Fibroblast of skin of right quadriceps (primary cell): ENCODE measurements around the gene SDHD.
A peak's percentile ranks its signal among the peaks of the same experiment; 100 is the strongest.

ENCODE experiments used
- DNase-seq: peaks from one replicate; pipeline ENCODE4 v3.0.0-alpha.2; 2013

SDHD gene

GRCh38 chr11:112106070-112106469, 19.4 kb downstream of the SDHD start:
- no peak for DNase-seq

- peak; percentile 66 for DNase-seq
Observed at GRCh38 chr11:112113539-112114457, 27.1 kb downstream of the SDHD start.

GRCh38 chr11:112114460-112114859, 27.8 kb downstream of the SDHD start:
- no peak for DNase-seq

- no peak for DNase-seq
Observed at GRCh38 chr11:112115386-112115785, 28.7 kb downstream of the SDHD start.

GRCh38 chr11:112118176-112118575, 31.5 kb downstream of the SDHD start:
- no peak for DNase-seq

GRCh38 chr11:112121981-112122615, 35.4 kb downstream of the SDHD start:
- no peak for DNase-seq

- DNase-seq, result no peak
Observed at GRCh38 chr11:112123129-112123528, 36.5 kb downstream of the SDHD start.

GRCh38 chr11:112127056-112127455, 40.4 kb downstream of the SDHD start:
- DNase-seq, result no peak

GRCh38 chr11:112128483-112129121, 41.9 kb downstream of the SDHD start:
- peak; percentile 91 for DNase-seq

GRCh38 chr11:112129656-112130055, 43.0 kb downstream of the SDHD start:
- no peak for DNase-seq

GRCh38 chr11:112132737-112133136, 46.1 kb downstream of the SDHD start:
- DNase-seq, result no peak

GRCh38 chr11:112134473-112134872, 47.8 kb downstream of the SDHD start:
- DNase-seq, result no peak

GRCh38 chr11:112143597-112143996, 56.9 kb downstream of the SDHD start:
- DNase-seq, result no peak
